ENCODE measurements around the gene RBM47. TPM values are rescaled to one million over a fixed set of nuclear protein-coding genes. Genes with fewer than 3 reads are reported as not detected.

Gene RBM47
- total RNA-seq, 1 experiment from 2014 or later: 97.9 TPM

GRCh38 chr4:40612831-40613230 is 16.8 kb downstream of the RBM47 start:
- Histone ChIP-seq H3K36me3 (replicated peaks; ENCODE audit: control insufficient read depth, insufficient read depth, low read length) (no peaks in the 10 kb centered on the region), H3K27me3 (ENCODE audit: control insufficient read depth, insufficient read depth, low read length) (no peaks in the 10 kb centered on the region), H3K4me3 (ENCODE audit: insufficient read depth, low read depth, low read length) (no peak overlapping the region)
- DNase-seq: no peak

- H3K4me3 ChIP-seq (ENCODE audit: insufficient read depth, low read depth, low read length): no peak overlapping the region
- no peak for DNase-seq
- H3K36me3 ChIP-seq (replicated peaks; ENCODE audit: control insufficient read depth, insufficient read depth, low read length): no peaks in the 10 kb centered on the region
- no peaks in the 10 kb centered on the region for H3K27me3 ChIP-seq (ENCODE audit: control insufficient read depth, insufficient read depth, low read length)
These were observed 17.4 kb downstream of the RBM47 start for GRCh38 chr4:40612283-40612682.

- Histone ChIP-seq H3K27me3 (ENCODE audit: control insufficient read depth, insufficient read depth, low read length) (no peaks in the 10 kb centered on the region), H3K4me3 (ENCODE audit: insufficient read depth, low read depth, low read length) (no peak overlapping the region), H3K36me3 (replicated peaks; ENCODE audit: control insufficient read depth, insufficient read depth, low read length) (no peaks in the 10 kb centered on the region)
These were observed 21.0 kb downstream of the RBM47 start for GRCh38 chr4:40608628-40609027.

GRCh38 chr4:40607221-40607620 is 22.4 kb downstream of the RBM47 start:
- DNase-seq: no peak
- H3K36me3 ChIP-seq (replicated peaks; ENCODE audit: control insufficient read depth, insufficient read depth, low read length): no peaks in the 10 kb centered on the region

More at GRCh38 chr4:40608628-40609027, 21.0 kb downstream of the RBM47 start:
- DNase-seq: no peak

GRCh38 chr4:40606239-40606767 is 23.4 kb downstream of the RBM47 start:
- Histone ChIP-seq H3K36me3 (replicated peaks; ENCODE audit: control insufficient read depth, insufficient read depth, low read length) (no peaks in the 10 kb centered on the region), H3K4me3 (ENCODE audit: insufficient read depth, low read depth, low read length) (no peak overlapping the region), H3K27me3 (ENCODE audit: control insufficient read depth, insufficient read depth, low read length) (no peaks in the 10 kb centered on the region)
- DNase-seq: no peak

More at GRCh38 chr4:40607221-40607620, 22.4 kb downstream of the RBM47 start:
- no peak overlapping the region for H3K4me3 ChIP-seq (ENCODE audit: insufficient read depth, low read depth, low read length)
- H3K27me3 ChIP-seq (ENCODE audit: control insufficient read depth, insufficient read depth, low read length): no peaks in the 10 kb centered on the region

- Histone ChIP-seq H3K36me3 (replicated peaks; ENCODE audit: control insufficient read depth, insufficient read depth, low read length) (no peaks in the 10 kb centered on the region), H3K4me3 (ENCODE audit: insufficient read depth, low read depth, low read length) (no peak overlapping the region), H3K27me3 (ENCODE audit: control insufficient read depth, insufficient read depth, low read length) (no peaks in the 10 kb centered on the region)
- DNase-seq: no peak
These were observed 26.4 kb downstream of the RBM47 start for GRCh38 chr4:40603281-40603680.

GRCh38 chr4:40601641-40602040 is 28.0 kb downstream of the RBM47 start:
- no peaks in the 10 kb centered on the region for H3K27me3 ChIP-seq (ENCODE audit: control insufficient read depth, insufficient read depth, low read length)
- H3K36me3 ChIP-seq (replicated peaks; ENCODE audit: control insufficient read depth, insufficient read depth, low read length): no peaks in the 10 kb centered on the region
- DNase-seq: no peak
- no peak overlapping the region for H3K4me3 ChIP-seq (ENCODE audit: insufficient read depth, low read depth, low read length)

GRCh38 chr4:40600850-40601249 is 28.8 kb downstream of the RBM47 start:
- no peak for DNase-seq
- H3K4me3 ChIP-seq (ENCODE audit: insufficient read depth, low read depth, low read length): no peak overlapping the region
- no peaks in the 10 kb centered on the region for H3K27me3 ChIP-seq (ENCODE audit: control insufficient read depth, insufficient read depth, low read length)
- peaks cover 1% of the 10 kb centered on the region for H3K36me3 ChIP-seq (replicated peaks; ENCODE audit: control insufficient read depth, insufficient read depth, low read length)

GRCh38 chr4:40599431-40599830 is 30.2 kb downstream of the RBM47 start:
- H3K27me3 ChIP-seq (ENCODE audit: control insufficient read depth, insufficient read depth, low read length): no peaks in the 10 kb centered on the region
- H3K4me3 ChIP-seq (ENCODE audit: insufficient read depth, low read depth, low read length): no peak overlapping the region
- DNase-seq: no peak
- peaks cover 4% of the 10 kb centered on the region for H3K36me3 ChIP-seq (replicated peaks; ENCODE audit: control insufficient read depth, insufficient read depth, low read length)

- Histone ChIP-seq H3K27me3 (ENCODE audit: control insufficient read depth, insufficient read depth, low read length) (no peaks in the 10 kb centered on the region), H3K4me3 (ENCODE audit: insufficient read depth, low read depth, low read length) (no peak overlapping the region), H3K36me3 (replicated peaks; ENCODE audit: control insufficient read depth, insufficient read depth, low read length) (peaks cover 7% of the 10 kb centered on the region)
- no peak for DNase-seq
These were observed 33.1 kb downstream of the RBM47 start for GRCh38 chr4:40596522-40596921.

- Histone ChIP-seq H3K36me3 (replicated peaks; ENCODE audit: control insufficient read depth, insufficient read depth, low read length) (peaks cover 7% of the 10 kb centered on the region), H3K4me3 (ENCODE audit: insufficient read depth, low read depth, low read length) (no peak overlapping the region), H3K27me3 (ENCODE audit: control insufficient read depth, insufficient read depth, low read length) (no peaks in the 10 kb centered on the region)
- DNase-seq: no peak
These were observed 33.7 kb downstream of the RBM47 start for GRCh38 chr4:40595981-40596380.

- Histone ChIP-seq H3K36me3 (replicated peaks; ENCODE audit: control insufficient read depth, insufficient read depth, low read length) (peaks cover 7% of the 10 kb centered on the region), H3K27me3 (ENCODE audit: control insufficient read depth, insufficient read depth, low read length) (no peaks in the 10 kb centered on the region), H3K4me3 (ENCODE audit: insufficient read depth, low read depth, low read length) (no peak overlapping the region)
- no peak for DNase-seq
These were observed 35.1 kb downstream of the RBM47 start for GRCh38 chr4:40594261-40595178.

- DNase-seq: no peak
- no peaks in the 10 kb centered on the region for H3K27me3 ChIP-seq (ENCODE audit: control insufficient read depth, insufficient read depth, low read length)
These were observed 37.6 kb downstream of the RBM47 start for GRCh38 chr4:40592034-40592433.

GRCh38 chr4:40587826-40588225 is 41.8 kb downstream of the RBM47 start:
- no peaks in the 10 kb centered on the region for H3K27me3 ChIP-seq (ENCODE audit: control insufficient read depth, insufficient read depth, low read length)
- no peak overlapping the region for H3K4me3 ChIP-seq (ENCODE audit: insufficient read depth, low read depth, low read length)
- DNase-seq: no peak
- H3K36me3 ChIP-seq (replicated peaks; ENCODE audit: control insufficient read depth, insufficient read depth, low read length): peaks cover 3% of the 10 kb centered on the region; the same call in 1 of the 2 replicates

More at GRCh38 chr4:40592034-40592433, 37.6 kb downstream of the RBM47 start:
- peaks cover 7% of the 10 kb centered on the region for H3K36me3 ChIP-seq (replicated peaks; ENCODE audit: control insufficient read depth, insufficient read depth, low read length)
- no peak overlapping the region for H3K4me3 ChIP-seq (ENCODE audit: insufficient read depth, low read depth, low read length)

GRCh38 chr4:40587351-40587750 is 42.3 kb downstream of the RBM47 start:
- Histone ChIP-seq H3K4me3 (ENCODE audit: insufficient read depth, low read depth, low read length) (no peak overlapping the region), H3K36me3 (replicated peaks; ENCODE audit: control insufficient read depth, insufficient read depth, low read length) (peaks cover 3% of the 10 kb centered on the region; the same call in 1 of the 2 replicates), H3K27me3 (ENCODE audit: control insufficient read depth, insufficient read depth, low read length) (no peaks in the 10 kb centered on the region)
- no peak for DNase-seq
